MG63 (cell line): ENCODE data around the gene ADAMTS7. TPM values are rescaled to one million over a fixed set of nuclear protein-coding genes. Genes with fewer than 3 reads are reported as not detected.
"Not testable (repeated sequence)": the region's sequence is repeated elsewhere in the genome, so short reads cannot be mapped to it uniquely, and the experiment has no call there.

Source experiments
- DNase-seq: peaks from one replicate; pipeline ENCODE4 v3.0.0-alpha.2; 2020
- H3K27me3 ChIP-seq: fragments of 250-450 bp; sonication (Bioruptor Pico); 2 replicates; pipeline ENCODE4 v1.5.1; 2020; ENCODE audit warnings: mild to moderate bottlenecking, moderate library complexity
- H3K36me3 ChIP-seq: fragments of 250-450 bp; sonication (Bioruptor Pico); 2 replicates; pipeline ENCODE4 v1.5.1; 2020; ENCODE audit warnings: mild to moderate bottlenecking, moderate library complexity
- H3K4me3 ChIP-seq: fragments of 250-450 bp; sonication (Bioruptor Pico); 2 replicates; pipeline ENCODE4 v1.5.1; 2020; ENCODE audit warnings: mild to moderate bottlenecking, moderate library complexity
- H3K9me3 ChIP-seq: fragments of 250-450 bp; sonication (Bioruptor Pico); 2 replicates; pipeline ENCODE4 v1.5.1; 2020; ENCODE audit warnings: mild to moderate bottlenecking, moderate library complexity
- total RNA-seq: library from RNA; depleted of rRNA; stranded (reverse); fragments of >200 nt; shearing (Covaris generic); gene quantifications from 2 replicates; pipeline ENCODE4 v1.2.3, GENCODE V29; 2014; ENCODE audit warnings: low replicate concordance

The ADAMTS7 gene
- total RNA-seq, 1 experiment from 2014 or later = 3.3 TPM

DNA sequence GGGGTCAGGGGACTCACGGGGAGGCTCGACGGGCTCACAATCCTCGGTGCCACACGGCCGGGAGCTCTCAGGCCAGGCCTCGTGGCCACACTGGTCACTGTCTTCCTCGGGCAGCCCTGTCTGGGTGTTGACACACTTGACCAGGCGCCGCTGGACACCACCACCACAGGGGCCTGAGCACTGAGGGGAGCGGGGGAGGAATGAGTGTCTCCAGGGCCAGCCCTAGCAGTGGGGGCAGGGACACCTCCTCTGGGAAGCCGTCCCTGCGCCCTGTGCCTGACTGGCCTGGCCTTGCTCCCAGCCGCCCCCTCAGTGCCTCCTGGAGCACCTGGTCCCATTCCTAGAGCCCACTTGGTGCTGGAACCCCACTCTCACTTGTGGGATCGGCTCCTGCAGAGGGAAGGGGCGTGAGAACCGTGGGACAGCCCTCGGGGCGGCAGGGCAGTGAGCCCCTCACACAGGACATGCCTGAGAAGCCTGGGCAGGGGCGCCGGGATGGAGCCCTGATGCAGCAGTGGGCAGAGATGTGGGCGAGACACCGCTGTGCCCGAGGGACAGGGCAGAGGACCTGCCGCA is 48.8 kb downstream of the ADAMTS7 start:
- H3K9me3 ChIP-seq, H3K4me3 ChIP-seq, DNase-seq, H3K27me3 ChIP-seq, H3K36me3 ChIP-seq: not testable (repeated sequence)

DNA sequence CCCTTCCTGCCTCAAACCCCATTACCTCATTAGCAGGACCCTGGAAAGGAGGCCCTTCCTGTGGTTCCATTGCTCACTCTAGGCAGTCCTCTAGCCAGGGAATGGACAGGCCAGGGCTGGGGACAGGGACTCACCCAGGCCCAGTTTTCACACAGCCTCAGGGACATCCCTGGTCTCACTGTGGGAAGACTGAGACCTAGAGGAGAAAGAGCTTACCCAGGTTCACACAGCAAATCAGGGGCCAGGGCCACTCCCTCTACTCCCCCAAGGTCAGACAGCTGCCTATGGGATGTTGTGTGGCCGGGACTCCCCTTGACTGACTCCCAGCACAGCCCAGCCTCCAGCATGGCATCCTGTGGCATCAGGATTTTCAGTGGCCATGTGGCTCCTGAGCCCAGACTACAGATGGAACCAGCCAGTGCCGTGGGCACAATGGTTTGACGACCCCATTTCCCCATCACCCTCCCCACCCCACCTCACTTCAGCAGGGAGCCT is 49.3 kb downstream of the ADAMTS7 start:
- no peak for DNase-seq
- H3K9me3 ChIP-seq = no peaks in the 10 kb centered on the region

DNA sequence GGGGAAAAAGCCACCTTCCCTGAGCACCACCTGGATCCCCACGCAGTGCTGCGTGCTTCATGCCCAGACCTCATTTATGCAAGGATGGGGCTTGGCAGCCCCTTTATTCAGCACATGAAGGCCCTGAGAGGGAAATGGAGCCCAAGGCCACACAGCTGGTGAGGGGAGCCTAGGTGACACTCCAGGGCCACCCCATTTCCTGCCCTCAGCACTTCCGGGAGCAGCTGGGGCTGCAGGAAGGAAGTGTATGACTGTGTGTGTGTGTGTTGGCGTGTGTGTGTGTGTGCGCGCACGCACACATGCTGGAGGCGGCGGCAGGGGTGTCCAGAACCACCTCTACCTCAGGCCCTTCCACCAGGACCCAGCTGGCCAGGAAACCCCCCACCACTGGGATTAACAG is 49.8 kb downstream of the ADAMTS7 start:
- not testable (repeated sequence) for H3K36me3 ChIP-seq, DNase-seq

More for the DNA sequence above, 49.3 kb downstream of the ADAMTS7 start:
- Histone ChIP-seq H3K36me3 (no peaks in the 10 kb centered on the region), H3K27me3 (no peaks in the 10 kb centered on the region), H3K4me3 (no peak overlapping the region)

DNA sequence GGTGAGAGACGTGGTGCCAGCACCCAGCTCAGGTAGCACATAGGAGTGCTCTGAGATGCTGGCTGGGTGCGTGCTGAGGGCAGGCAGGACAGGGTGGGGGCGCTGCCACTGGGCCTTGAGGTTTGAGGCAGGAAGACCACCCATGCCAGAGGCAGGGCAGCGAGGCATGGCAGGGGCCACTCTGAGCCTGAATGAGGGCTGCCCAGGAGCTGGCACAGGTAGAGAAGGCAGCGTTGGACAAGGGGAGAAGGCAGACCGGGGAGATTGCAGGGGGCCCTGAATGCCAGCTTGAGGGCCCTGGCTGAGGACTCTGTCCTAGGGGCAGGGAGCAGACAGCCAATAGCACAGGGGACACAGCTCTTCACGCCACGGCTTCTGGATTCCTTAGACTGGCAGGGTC is 50.2 kb downstream of the ADAMTS7 start:
- Histone ChIP-seq H3K9me3 (no peaks in the 10 kb centered on the region), H3K27me3 (no peaks in the 10 kb centered on the region), H3K4me3 (no peak overlapping the region), H3K36me3 (no peaks in the 10 kb centered on the region)
- no peak for DNase-seq

More for the DNA sequence above, 49.8 kb downstream of the ADAMTS7 start:
- not testable (repeated sequence) for H3K9me3 ChIP-seq, H3K27me3 ChIP-seq, H3K4me3 ChIP-seq

DNA sequence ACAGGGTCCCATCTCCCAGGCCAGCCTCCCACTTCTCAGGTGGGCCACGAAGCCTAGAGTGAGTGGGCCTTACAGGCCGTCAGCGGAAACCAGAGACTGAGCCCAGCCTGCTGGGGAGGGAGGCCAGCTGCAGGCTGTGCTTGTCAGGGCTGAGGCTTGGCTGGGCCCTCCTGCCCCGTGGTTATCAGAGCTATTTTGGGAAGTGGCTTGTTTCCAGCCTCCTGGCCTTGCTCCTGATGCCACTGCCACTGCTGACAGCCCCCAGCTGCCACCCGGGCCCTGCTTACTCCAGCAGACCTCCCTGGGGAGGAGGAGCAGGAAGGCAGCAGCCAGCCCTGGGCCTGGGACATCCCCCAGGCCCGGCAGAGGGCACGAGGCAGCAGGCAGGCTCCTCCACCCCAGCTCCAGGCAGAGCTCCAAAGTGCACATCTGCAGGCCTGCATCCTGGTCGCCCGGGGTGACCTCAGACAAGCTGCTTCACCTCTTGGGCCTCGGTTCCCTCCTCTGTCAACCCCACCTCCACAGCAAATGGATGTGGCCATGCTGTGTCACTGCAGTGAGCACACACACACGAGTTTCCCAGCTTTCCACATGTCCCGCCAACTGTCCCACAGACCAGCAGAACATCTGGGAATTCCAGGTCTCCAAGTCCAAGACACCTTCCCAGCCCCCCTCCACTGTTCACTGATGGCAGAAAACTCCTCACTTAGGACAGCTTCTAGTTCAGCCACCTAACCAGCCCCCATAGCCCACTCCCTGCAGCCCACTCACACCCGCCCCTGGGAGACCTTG is 51.0 kb downstream of the ADAMTS7 start:
- H3K36me3 ChIP-seq, H3K27me3 ChIP-seq, H3K9me3 ChIP-seq, H3K4me3 ChIP-seq: not testable (repeated sequence)
- peak; percentile 44 for DNase-seq

DNA sequence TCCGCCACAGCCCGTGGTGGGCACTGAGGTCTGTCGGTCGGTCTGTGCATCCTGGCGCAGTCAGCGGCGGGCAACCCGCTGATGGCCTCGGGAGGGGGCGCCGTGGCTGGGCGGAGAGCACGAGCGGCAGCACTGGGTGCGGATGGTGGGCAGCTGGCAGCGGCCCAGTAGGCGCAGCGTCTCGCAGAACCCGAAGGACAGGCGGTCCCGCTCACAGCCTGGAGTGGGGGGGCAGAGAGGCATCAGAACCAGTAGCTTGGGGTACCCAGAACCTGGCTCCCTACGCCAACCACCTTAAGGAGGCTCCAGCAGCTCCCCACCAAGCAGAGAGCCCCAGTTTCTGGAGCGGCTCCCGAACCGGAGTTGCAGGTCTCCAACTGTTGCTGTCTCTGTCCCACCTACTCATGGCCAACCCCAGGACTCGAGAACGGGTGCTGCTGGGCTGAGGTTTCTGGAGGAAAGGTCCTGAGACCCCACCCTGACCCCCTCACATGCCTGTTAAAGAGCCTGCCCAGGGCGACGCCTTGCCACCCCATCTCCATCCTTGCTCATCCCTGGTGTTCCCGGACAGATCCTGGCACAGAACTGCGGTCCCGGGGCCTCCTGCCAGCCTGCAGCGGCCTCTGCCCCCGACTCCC is 51.8 kb downstream of the ADAMTS7 start:
- not testable (repeated sequence) for DNase-seq, H3K27me3 ChIP-seq, H3K36me3 ChIP-seq, H3K4me3 ChIP-seq, H3K9me3 ChIP-seq

DNA sequence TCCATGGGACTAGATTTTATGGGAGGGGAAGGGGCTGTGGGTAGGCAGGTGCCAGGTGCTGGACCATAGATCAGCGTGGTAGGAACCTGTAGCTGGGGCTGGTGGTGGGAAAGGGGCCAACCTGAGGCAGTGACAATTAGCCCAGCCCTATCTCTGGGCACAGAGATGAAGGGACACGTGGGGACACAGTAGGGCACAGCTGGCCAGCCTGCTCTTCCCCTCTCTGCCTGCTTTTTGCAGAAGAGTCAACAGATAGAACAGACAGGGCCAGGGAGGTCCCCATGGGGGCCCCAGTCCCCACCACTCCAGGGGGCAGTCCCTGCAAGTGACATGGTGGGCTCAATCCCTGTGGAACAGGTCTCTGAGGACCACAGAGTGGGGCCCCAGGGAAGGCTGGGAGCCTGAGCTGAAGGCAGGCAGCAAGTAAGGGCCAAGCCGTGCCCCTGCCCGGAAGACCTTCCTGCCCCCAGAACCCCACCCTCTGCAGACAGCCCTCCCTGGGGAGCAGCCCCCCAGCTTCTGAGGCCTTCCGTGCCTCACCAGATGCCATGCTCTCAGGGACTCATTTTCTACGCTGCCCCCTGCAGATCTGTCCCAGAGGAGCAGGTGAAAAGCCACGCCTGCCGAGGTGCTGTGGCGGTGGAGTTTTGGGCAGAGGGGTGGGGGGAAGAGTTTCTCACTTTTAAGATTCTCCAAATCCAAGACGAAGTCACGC is 52.6 kb downstream of the ADAMTS7 start:
- H3K4me3 ChIP-seq, H3K9me3 ChIP-seq, H3K27me3 ChIP-seq, DNase-seq, H3K36me3 ChIP-seq: not testable (repeated sequence)

DNA sequence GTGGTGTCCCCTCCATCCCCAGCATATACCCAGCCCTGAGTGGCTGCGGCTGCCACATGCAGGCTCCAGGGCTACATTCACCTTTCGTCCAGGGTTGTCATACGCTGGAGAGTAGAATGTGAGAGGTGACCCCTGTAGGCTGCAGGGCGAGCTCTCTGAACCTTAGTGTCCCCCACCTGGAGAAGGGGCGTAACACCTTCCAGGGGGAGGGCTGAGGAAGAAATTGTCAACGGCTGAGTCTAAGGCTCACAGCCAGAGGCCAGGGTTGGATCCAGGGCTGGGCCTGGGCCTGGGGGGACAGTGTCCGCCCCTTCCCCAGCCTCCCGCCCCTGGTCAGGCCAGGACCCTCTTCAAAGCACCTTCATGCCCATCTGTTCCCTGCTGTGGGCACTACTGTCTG is 53.2 kb downstream of the ADAMTS7 start:
- H3K9me3 ChIP-seq, H3K4me3 ChIP-seq, H3K36me3 ChIP-seq, DNase-seq, H3K27me3 ChIP-seq: not testable (repeated sequence)

DNA sequence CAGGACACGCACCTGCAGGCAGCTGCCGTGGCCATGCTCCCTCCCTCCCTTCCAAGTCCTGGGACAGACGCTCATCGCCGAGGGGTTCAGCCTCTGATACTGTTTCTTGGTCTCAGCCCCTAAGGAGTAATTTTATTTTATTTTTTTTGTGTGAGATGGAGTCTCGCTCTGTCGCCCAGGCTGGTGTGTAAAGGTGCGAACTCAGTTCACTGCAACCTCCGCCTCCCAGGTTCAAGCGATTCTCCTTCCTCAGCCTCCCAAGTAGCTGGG is 53.7 kb downstream of the ADAMTS7 start:
- H3K4me3 ChIP-seq = no peak overlapping the region
- no peaks in the 10 kb centered on the region for H3K9me3 ChIP-seq
- no peaks in the 10 kb centered on the region for H3K27me3 ChIP-seq
- no peak for DNase-seq
- H3K36me3 ChIP-seq = no peaks in the 10 kb centered on the region

DNA sequence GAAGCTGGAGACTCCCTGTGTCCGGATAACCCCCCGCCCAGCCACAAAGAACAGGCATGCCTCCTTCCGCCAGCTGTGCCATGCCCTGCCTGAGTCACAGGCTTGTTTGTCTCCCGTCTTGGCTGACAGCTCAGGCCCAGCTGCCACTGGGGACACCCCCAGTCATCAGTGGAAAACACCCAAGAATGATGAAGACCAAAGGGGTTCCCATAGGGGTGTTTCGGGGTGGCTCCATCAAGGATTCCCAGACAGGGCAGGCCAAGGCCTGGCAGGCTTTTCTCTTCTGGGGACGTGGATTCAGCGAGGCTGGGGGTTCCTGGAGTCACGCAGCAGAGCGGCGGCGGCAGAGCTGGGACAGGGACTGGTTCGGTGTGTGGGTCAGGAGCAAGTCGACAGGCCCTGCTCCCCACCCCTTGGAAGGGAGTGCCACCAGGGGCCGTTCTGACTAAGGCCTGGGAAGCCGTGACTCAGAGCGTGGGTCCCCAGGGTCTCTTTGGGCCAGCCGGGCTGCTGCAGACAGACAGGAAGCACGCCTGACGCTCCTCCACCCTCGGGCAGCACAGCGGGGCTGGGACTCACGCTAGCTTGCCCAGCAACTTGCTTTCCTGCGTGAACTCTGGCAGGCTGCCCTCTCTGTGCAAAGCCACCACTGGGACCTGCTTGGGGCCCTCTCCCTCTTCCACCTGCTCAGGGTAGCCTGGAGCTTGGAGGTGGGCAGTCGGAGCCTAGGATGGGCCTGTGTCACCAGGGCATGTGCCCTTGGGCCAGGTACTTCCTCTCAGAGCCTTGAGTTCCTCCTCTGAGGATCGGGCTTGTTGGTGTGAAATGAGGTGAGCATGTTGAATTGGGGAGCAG is 54.3 kb downstream of the ADAMTS7 start:
- H3K4me3 ChIP-seq, H3K27me3 ChIP-seq, H3K9me3 ChIP-seq, H3K36me3 ChIP-seq: not testable (repeated sequence)
- peak; percentile 94 for DNase-seq

DNA sequence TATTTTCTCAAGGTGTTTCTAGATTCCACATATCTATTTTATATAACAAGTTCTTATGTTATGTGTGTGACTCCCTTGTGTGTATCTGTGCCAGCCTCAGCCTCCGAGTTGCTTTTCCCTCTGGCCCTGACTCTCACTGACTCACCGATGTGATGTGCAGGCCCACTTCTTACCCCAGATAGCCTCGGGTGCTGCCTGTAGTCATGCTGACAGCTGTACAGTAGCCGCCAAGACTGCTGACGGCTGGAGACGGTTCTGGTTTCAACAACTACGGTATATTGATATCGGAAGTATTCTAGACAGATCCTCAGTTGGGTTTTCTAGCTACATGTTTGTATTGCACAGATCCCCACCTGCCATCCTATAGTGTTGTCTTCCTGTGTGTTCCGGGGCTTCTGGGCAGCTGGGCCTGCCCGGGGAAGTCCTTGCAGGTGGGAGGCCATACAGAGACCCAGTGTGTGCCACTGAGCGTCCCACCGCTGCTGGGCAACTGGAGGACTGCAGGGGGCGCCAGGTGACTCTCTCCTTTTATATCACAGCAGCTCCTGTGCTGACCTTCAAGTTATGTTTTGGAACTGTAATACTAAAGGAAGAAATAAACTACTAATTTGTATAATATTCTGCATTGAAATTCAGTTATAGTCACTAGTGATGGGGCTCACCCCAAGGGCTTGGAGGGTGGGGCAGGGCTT is 55.2 kb downstream of the ADAMTS7 start:
- not testable (repeated sequence) for H3K9me3 ChIP-seq, H3K36me3 ChIP-seq, H3K27me3 ChIP-seq, H3K4me3 ChIP-seq
- peak; percentile 94 for DNase-seq

DNA sequence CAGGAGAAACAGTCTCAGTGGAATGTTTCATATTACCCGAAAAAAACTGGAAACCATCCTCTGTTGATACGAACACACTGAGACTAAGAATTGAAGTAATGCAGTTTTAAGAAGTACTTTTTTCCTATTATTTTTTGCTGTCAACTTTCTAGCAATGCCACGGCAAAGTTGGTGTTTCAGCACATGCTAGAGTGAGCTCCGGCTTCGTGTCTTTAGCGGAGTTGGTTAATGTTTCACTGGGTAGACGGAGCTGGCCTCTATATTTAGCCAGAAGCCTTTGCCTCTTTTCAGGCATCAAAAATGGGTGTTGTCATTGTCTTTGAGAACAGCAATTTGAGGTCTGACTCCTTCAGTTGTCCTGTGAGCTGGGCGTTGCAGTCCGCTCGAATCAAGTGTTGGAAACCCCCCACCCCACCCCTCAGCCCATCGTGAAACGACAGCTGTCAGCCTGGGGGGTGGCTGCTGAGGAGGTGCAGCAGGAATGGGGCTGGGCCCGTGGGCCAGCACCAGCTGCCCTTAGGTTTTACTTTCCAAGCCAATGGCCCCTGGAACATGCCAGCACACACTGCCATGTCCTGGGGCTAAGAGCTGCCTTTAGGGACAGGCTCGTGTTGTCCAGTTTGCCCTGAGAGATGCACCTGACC is 56.5 kb downstream of the ADAMTS7 start:
- not testable (repeated sequence) for H3K36me3 ChIP-seq, DNase-seq, H3K4me3 ChIP-seq

DNA sequence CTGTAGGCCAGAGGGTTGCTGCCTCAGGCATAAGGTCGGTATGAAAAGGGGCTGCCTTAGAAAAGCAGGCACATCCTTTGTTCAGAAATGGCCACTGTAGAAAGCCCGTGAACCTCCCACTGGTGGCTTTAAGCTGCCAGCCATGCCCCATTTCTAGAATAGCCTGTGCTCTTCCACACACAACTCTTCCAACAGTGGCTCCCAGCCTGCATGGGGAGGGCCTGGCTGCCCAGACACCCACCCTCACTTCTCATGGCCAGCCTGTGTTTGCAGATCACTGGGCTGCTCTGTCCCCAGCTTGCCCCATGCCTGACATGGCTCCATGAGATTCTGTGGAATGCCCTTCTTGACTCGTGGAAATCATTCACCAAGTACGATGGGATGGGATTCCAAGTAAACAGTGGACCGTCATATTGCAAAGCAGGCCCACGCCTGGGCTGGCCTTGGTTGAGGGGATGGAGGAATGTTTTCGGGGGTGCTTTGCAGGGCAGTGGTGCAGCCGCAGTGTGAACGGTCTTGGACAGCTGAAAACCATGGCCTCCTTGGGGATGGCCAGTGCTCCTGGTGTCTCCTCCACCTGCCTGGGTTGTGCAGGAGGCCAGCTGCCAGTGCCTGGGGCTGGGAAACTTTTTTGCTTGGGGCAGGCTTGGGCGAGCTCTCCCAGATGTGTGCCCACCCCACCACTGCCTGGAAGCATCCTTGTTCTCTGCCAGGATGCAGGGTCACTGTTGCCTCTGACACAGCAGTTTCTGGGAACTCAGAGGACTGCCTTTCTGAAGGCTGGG is 57.3 kb downstream of the ADAMTS7 start:
- not testable (repeated sequence) for H3K27me3 ChIP-seq, H3K4me3 ChIP-seq, H3K36me3 ChIP-seq, DNase-seq, H3K9me3 ChIP-seq

More for the DNA sequence above, 56.5 kb downstream of the ADAMTS7 start:
- H3K27me3 ChIP-seq, H3K9me3 ChIP-seq: not testable (repeated sequence)

DNA sequence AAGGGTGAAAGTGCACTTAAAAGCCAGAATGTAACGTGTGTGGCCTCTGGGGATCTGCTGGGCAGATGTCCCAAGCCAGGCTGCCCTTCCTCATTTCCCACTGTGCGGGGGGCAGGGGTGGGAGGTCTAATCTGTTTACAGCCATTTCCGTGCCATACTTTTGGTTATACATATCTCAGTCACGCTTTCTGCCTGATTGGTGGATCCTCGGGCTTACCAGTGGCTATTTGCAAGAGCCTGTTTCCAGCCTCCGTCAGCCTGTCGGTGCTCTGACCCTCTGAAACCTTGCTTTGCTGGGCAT is 58.0 kb downstream of the ADAMTS7 start:
- not testable (repeated sequence) for H3K9me3 ChIP-seq, H3K4me3 ChIP-seq, DNase-seq, H3K27me3 ChIP-seq, H3K36me3 ChIP-seq
